ENCODE measurements around the gene MXRA8.

DNA sequence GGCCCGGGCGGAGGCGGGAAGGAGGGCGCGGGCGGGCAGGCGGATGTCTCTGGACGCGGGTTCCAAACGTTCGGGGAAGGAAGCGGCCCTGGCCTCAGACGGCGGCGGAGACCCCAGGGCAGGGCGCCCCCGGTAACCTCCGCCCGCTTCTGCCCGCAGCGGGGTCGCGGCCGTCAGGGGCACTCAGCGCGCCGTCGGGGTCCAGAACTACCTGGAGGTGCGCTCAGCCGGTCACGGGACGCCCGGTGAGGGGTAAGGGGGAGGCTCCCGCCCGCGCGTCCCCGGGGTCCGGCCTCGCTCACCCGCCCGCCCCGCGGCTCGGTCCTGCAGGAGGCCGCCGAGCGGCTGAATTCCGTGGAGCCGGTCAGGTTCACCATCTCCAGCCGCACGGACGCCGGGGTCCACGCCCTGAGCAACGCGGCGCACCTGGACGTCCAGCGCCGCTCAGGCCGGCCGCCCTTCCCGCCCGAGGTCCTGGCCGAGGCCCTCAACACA lies 49.6 kb downstream of the MXRA8 start:
- no peak for TF ChIP-seq CTCF (conservative IDR thresholded peaks at IDR 0.05; ENCODE audit: low read depth, low read length)
- no peak for TF ChIP-seq EZH2phosphoT487 (IDR thresholded peaks at IDR 0.05; ENCODE audit: borderline replicate concordance, low read length)
- no peak for TF ChIP-seq EZH2 (IDR thresholded peaks at IDR 0.05; ENCODE audit: low read length, unreplicated experiment)

Data from PC-3 (cell line).